PC-3 (cell line): Measurements from ENCODE around the gene TESK1. TPM values are rescaled to one million over a fixed set of nuclear protein-coding genes. Genes with fewer than 3 reads are reported as not detected.

Experiments used
- ATAC-seq: fragments of 200-7000 bp; cut with Tn5 transposase; 2 replicates; pipeline ENCODE4 v1.9.1; 2020; ENCODE audit warnings: mild to moderate bottlenecking, moderate library complexity
- BruUV-seq: library from RNA; stranded (reverse); fragments of 400-500 nt; replicated peaks from 2 replicates; lab custom pipeline; 2021; lab: Mats Ljungman, UMichigan
- CTCF ChIA-PET: fragments of 300-600 bp; sonication (Branson Sonifier 250); formaldehyde crosslinking; loops from one replicate; lab custom pipeline; 2022; ENCODE audit warnings: antibody characterized with exemption; lab: Charles Lee
- POLR2A ChIA-PET: fragments of 300-600 bp; sonication (Branson Sonifier 250); formaldehyde crosslinking; loops from one replicate; lab custom pipeline; 2022; ENCODE audit warnings: antibody characterized with exemption; ENCODE audit not compliant: unreplicated experiment; lab: Charles Lee
- DNase-seq: peaks from one replicate; pipeline ENCODE4 v3.0.0-alpha.2; 2015
- H2AFZ ChIP-seq: fragments of 300-600 bp; sonication (generic); 2 replicates; pipeline ENCODE4 v1.6.0; 2016; ENCODE audit warnings: antibody characterized with exemption, low read length
- H3F3A ChIP-seq: fragments of 300-600 bp; sonication (generic); one replicate; pipeline ENCODE4 v1.6.0; 2017; ENCODE audit warnings: antibody characterized with exemption, low read length, control low read depth, mild to moderate bottlenecking; ENCODE audit not compliant: unreplicated experiment
- H3K27ac ChIP-seq: fragments of 300-600 bp; sonication (generic); 2 replicates; pipeline ENCODE4 v1.5.1; 2016; ENCODE audit warnings: mild to moderate bottlenecking, low read length
- H3K27me3 ChIP-seq: fragments of 300-600 bp; sonication (generic); 2 replicates; pipeline ENCODE4 v1.6.1; 2016; ENCODE audit warnings: low read length, mixed read lengths
- H3K36me3 ChIP-seq: fragments of 300-600 bp; sonication (generic); 2 replicates; pipeline ENCODE4 v1.6.1; 2016; ENCODE audit warnings: low read depth, mixed run types, low read length, mixed read lengths
- H3K4me1 ChIP-seq: fragments of 300-600 bp; sonication (generic); 2 replicates; pipeline ENCODE4 v1.5.1; 2016; ENCODE audit warnings: low read length; ENCODE audit not compliant: insufficient read depth
- H3K4me2 ChIP-seq: fragments of 300-600 bp; sonication (generic); 2 replicates; pipeline ENCODE4 v1.6.0; 2016; ENCODE audit warnings: low read length
- H3K4me3 ChIP-seq: fragments of 300-600 bp; sonication (generic); 2 replicates; pipeline ENCODE4 v1.5.1; 2016; ENCODE audit warnings: mild to moderate bottlenecking, low read length, mixed read lengths
- H3K79me2 ChIP-seq: fragments of 300-600 bp; sonication (generic); 2 replicates; pipeline ENCODE4 v1.6.1; 2017; ENCODE audit warnings: low read length, mixed read lengths
- H3K9ac ChIP-seq: fragments of 300-600 bp; sonication (generic); 2 replicates; pipeline ENCODE4 v1.6.0; 2016; ENCODE audit warnings: mild to moderate bottlenecking, low read length
- H3K9me2 ChIP-seq: fragments of 300-600 bp; sonication (generic); replicated peaks from 2 replicates; pipeline ENCODE4 v1.6.1; 2016; ENCODE audit warnings: mixed run types, low read length, mixed read lengths
- H3K9me3 ChIP-seq: fragments of 300-600 bp; sonication (generic); 2 replicates; pipeline ENCODE4 v1.6.1; 2016; ENCODE audit warnings: low read length, mixed read lengths
- H4K20me1 ChIP-seq: fragments of 300-600 bp; sonication (generic); 2 replicates; pipeline ENCODE4 v1.6.1; 2016; ENCODE audit warnings: low read length, mixed read lengths
- CTCF ChIP-seq: fragments of 300-600 bp; sonication (generic); conservative IDR thresholded peaks from 2 replicates; pipeline ENCODE4 v1.5.1; 2017; ENCODE audit warnings: antibody characterized with exemption, low read depth, mild to moderate bottlenecking, low read length
- EZH2 ChIP-seq: fragments of 300-600 bp; sonication (generic); IDR thresholded peaks from one replicate; pipeline ENCODE4 v1.6.1; 2017; ENCODE audit warnings: antibody characterized with exemption, mild to moderate bottlenecking, low read length; ENCODE audit not compliant: unreplicated experiment
- EZH2phosphoT487 ChIP-seq: fragments of 300-600 bp; sonication (generic); IDR thresholded peaks from 2 replicates; pipeline ENCODE4 v1.6.1; 2018; ENCODE audit warnings: mild to moderate bottlenecking, antibody characterized with exemption, low read length, borderline replicate concordance
- intact Hi-C: fragments of 100-400 bp; cut with micrococcal nuclease; formaldehyde crosslinking; loops from 2 replicates; pipeline ENCODE4 v1.9.0; 2023
- total RNA-seq: library from RNA; depleted of rRNA; stranded (reverse); fragments of >200 nt; gene quantifications from 2 replicates; pipeline ENCODE4 v1.2.3, GENCODE V29; 2014

Gene TESK1
- total RNA-seq, 1 experiment from 2014 or later, result 11.2 TPM

GRCh38 chr9:35599763-35600604 is 5.1 kb upstream of the TESK1 start:
- Histone ChIP-seq H3K36me3 (no peaks in the 10 kb centered on the region), H3F3A (peaks cover 3% of the 10 kb centered on the region), H2AFZ (no peak overlapping the region), H3K4me3 (no peak overlapping the region), H3K9ac (no peak overlapping the region), H3K79me2 (no peaks in the 10 kb centered on the region), H3K27me3 (no peaks in the 10 kb centered on the region), H3K4me2 (no peak overlapping the region), H3K4me1 (peaks cover 8% of the 10 kb centered on the region), H3K9me2 (no peaks in the 10 kb centered on the region), H3K9me3 (no peaks in the 10 kb centered on the region), H4K20me1 (no peaks in the 10 kb centered on the region), H3K27ac (no peak overlapping the region)
- no peak for ATAC-seq
- ChIA-PET POLR2A (no interaction called here), CTCF (interaction anchor here (0.6 kb wide), 1 partner anchor 46 kb away, joined by 4 read pairs; no protein-coding TSS in a partner anchor)
- DNase-seq, result no peak
- TF ChIP-seq CTCF (0 out of 2 replicates have a peak, but pooled peaks have one; percentile 23), EZH2phosphoT487 (no peak)
- no TSS peak for BruUV-seq
- intact Hi-C loops, result no loop called here

- ChIA-PET POLR2A (interaction anchor here (0.5 kb wide), 1 partner anchor 54 kb away, joined by 4 read pairs; the partner anchor contains the start of genes CCDC107 and RMRP), CTCF (interaction anchor here (0.6 to 1.0 kb wide), 5 partner anchors 25 to 346 kb away, joined by 3 to 11 read pairs (median 4); no protein-coding TSS in a partner anchor)
- peaks cover 14% of the 10 kb centered on the region for H3K79me2 ChIP-seq
- peak overlapping the region; percentile 89 for H3K4me2 ChIP-seq
- no peak for ATAC-seq
- peaks cover 3% of the 10 kb centered on the region for H3F3A ChIP-seq
- no peaks in the 10 kb centered on the region for H3K9me2 ChIP-seq
- peak overlapping the region; percentile 95 for H2AFZ ChIP-seq
- H3K36me3 ChIP-seq, result no peaks in the 10 kb centered on the region; the same call in 1 of the 2 replicates
- peak; percentile 30 for DNase-seq
- H3K9me3 ChIP-seq, result no peaks in the 10 kb centered on the region
- TF ChIP-seq CTCF (no peak), EZH2phosphoT487 (no peak), EZH2 (no peak)
- no peaks in the 10 kb centered on the region for H3K27me3 ChIP-seq
- H4K20me1 ChIP-seq, result no peaks in the 10 kb centered on the region
- peaks cover 16% of the 10 kb centered on the region for H3K4me1 ChIP-seq
- H3K9ac ChIP-seq, result peak overlapping the region; percentile 42; the same call in 1 of the 2 replicates
- BruUV-seq, result TSS peak; percentile 87
- H3K4me3 ChIP-seq, result peak overlapping the region; percentile 69
- intact Hi-C loops, result no loop called here
- peak overlapping the region; percentile 51 for H3K27ac ChIP-seq
Measured at GRCh38 chr9:35603506-35603985, 1.5 kb upstream of the TESK1 start.
